Measurements from ENCODE around the gene CAPN13.

The CAPN13 gene

GRCh38 chr2:30705711-30706533, 101.3 kb downstream of the CAPN13 start:
- Histone ChIP-seq H3K36me3 (replicated peaks; ENCODE audit: insufficient read depth, low read length) (no peaks in the 10 kb centered on the region), H3K4me2 (ENCODE audit: low read depth, low read length) (no peak overlapping the region), H3K9me3 (replicated peaks; ENCODE audit: insufficient read depth, low read length) (no peaks in the 10 kb centered on the region), H2AFZ (ENCODE audit: low read length) (no peak overlapping the region), H4K20me1 (ENCODE audit: insufficient read depth, low read length) (no peaks in the 10 kb centered on the region), H3K4me3 (ENCODE audit: low read length) (no peak overlapping the region), H3K27me3 (replicated peaks; ENCODE audit: insufficient read depth, low read length) (no peaks in the 10 kb centered on the region), H3K4me1 (ENCODE audit: low read length) (no peaks in the 10 kb centered on the region), H3K27ac (ENCODE audit: low read length) (no peak overlapping the region), H3K9ac (ENCODE audit: low read length) (no peak overlapping the region), H3K79me2 (ENCODE audit: low read length) (no peaks in the 10 kb centered on the region), H3K9me2 (replicated peaks; ENCODE audit: insufficient read depth, low read length) (no peaks in the 10 kb centered on the region), H3F3A (ENCODE audit: insufficient read depth, low read length) (no peaks in the 10 kb centered on the region)
- no peak for TF ChIP-seq EZH2phosphoT487 (IDR thresholded peaks at IDR 0.05; ENCODE audit: low read length)
- TF ChIP-seq CTCF (IDR thresholded peaks at IDR 0.05; ENCODE audit: low read length), result no peak
- TF ChIP-seq EZH2 (optimal IDR thresholded peaks at IDR 0.05; ENCODE audit: low read depth, low read length), result no peak
- DNase-seq, result no peak

GRCh38 chr2:30705056-30705455, 102.2 kb downstream of the CAPN13 start:
- DNase-seq, result no peak
- H4K20me1 ChIP-seq (ENCODE audit: insufficient read depth, low read length), result no peaks in the 10 kb centered on the region
- H3K9me2 ChIP-seq (replicated peaks; ENCODE audit: insufficient read depth, low read length), result no peaks in the 10 kb centered on the region

GRCh38 chr2:30704309-30705020, 102.8 kb downstream of the CAPN13 start:
- Histone ChIP-seq H3K27me3 (replicated peaks; ENCODE audit: insufficient read depth, low read length) (no peaks in the 10 kb centered on the region), H3F3A (ENCODE audit: insufficient read depth, low read length) (no peaks in the 10 kb centered on the region), H3K79me2 (ENCODE audit: low read length) (no peaks in the 10 kb centered on the region), H3K36me3 (replicated peaks; ENCODE audit: insufficient read depth, low read length) (no peaks in the 10 kb centered on the region), H4K20me1 (ENCODE audit: insufficient read depth, low read length) (no peaks in the 10 kb centered on the region), H3K27ac (ENCODE audit: low read length) (no peak overlapping the region), H2AFZ (ENCODE audit: low read length) (no peak overlapping the region), H3K4me3 (ENCODE audit: low read length) (no peak overlapping the region), H3K9ac (ENCODE audit: low read length) (no peak overlapping the region), H3K4me1 (ENCODE audit: low read length) (no peaks in the 10 kb centered on the region), H3K9me3 (replicated peaks; ENCODE audit: insufficient read depth, low read length) (no peaks in the 10 kb centered on the region), H3K4me2 (ENCODE audit: low read depth, low read length) (no peak overlapping the region), H3K9me2 (replicated peaks; ENCODE audit: insufficient read depth, low read length) (no peaks in the 10 kb centered on the region)
- no peak for TF ChIP-seq EZH2 (optimal IDR thresholded peaks at IDR 0.05; ENCODE audit: low read depth, low read length)
- TF ChIP-seq CTCF (IDR thresholded peaks at IDR 0.05; ENCODE audit: low read length), result no peak
- TF ChIP-seq EZH2phosphoT487 (IDR thresholded peaks at IDR 0.05; ENCODE audit: low read length), result no peak
- no peak for DNase-seq

More at GRCh38 chr2:30705056-30705455, 102.2 kb downstream of the CAPN13 start:
- Histone ChIP-seq H3K27ac (ENCODE audit: low read length) (no peak overlapping the region), H3K9ac (ENCODE audit: low read length) (no peak overlapping the region), H3F3A (ENCODE audit: insufficient read depth, low read length) (no peaks in the 10 kb centered on the region), H3K9me3 (replicated peaks; ENCODE audit: insufficient read depth, low read length) (no peaks in the 10 kb centered on the region), H3K79me2 (ENCODE audit: low read length) (no peaks in the 10 kb centered on the region), H3K4me3 (ENCODE audit: low read length) (no peak overlapping the region), H3K4me2 (ENCODE audit: low read depth, low read length) (no peak overlapping the region), H3K36me3 (replicated peaks; ENCODE audit: insufficient read depth, low read length) (no peaks in the 10 kb centered on the region), H2AFZ (ENCODE audit: low read length) (no peak overlapping the region), H3K27me3 (replicated peaks; ENCODE audit: insufficient read depth, low read length) (no peaks in the 10 kb centered on the region), H3K4me1 (ENCODE audit: low read length) (no peaks in the 10 kb centered on the region)
- TF ChIP-seq EZH2phosphoT487 (IDR thresholded peaks at IDR 0.05; ENCODE audit: low read length) (no peak), EZH2 (optimal IDR thresholded peaks at IDR 0.05; ENCODE audit: low read depth, low read length) (no peak), CTCF (IDR thresholded peaks at IDR 0.05; ENCODE audit: low read length) (no peak)
